Activated effector memory CD4-positive, alpha-beta T cell treated with anti-CD3 and anti-CD28 coated beads, Interleukin-2, amount 50 U/mL, for 16 hours (primary cell): ENCODE measurements around the gene CRYGB.
"Not testable (repeated sequence)": the region's sequence is repeated elsewhere in the genome, so short reads cannot be mapped to it uniquely, and the experiment has no call there.

ENCODE experiments used
- DNase-seq: peaks from one replicate; pipeline ENCODE4 v3.0.0-alpha.2; 2020

The CRYGB gene

GRCh38 chr2:208148803-208149202 is 2.8 kb upstream of the CRYGB start:
- no peak for DNase-seq

DNA sequence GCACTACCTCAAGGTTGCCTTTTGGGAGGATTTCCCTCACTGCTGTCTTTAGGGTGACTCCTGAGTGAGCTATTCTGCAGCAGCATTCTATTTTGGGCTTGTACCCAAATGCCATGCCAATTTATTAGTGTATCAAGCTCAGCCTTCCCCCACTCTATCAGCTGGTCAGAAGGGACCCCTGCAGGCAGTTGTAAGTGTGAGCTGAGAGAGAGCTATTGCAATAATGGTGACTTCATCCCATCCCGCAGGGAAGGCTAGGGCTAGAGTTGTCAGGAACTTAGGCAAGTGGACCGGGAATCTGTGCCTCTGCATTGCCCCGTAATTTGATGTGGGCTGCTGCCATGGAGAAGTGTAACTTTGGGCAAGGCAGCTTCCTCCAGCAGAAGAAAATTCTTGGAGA is 1.8 kb upstream of the CRYGB start:
- no peak for DNase-seq

- DNase-seq: no peak
These were observed 1.1 kb upstream of the CRYGB start for GRCh38 chr2:208147008-208147407.

DNA sequence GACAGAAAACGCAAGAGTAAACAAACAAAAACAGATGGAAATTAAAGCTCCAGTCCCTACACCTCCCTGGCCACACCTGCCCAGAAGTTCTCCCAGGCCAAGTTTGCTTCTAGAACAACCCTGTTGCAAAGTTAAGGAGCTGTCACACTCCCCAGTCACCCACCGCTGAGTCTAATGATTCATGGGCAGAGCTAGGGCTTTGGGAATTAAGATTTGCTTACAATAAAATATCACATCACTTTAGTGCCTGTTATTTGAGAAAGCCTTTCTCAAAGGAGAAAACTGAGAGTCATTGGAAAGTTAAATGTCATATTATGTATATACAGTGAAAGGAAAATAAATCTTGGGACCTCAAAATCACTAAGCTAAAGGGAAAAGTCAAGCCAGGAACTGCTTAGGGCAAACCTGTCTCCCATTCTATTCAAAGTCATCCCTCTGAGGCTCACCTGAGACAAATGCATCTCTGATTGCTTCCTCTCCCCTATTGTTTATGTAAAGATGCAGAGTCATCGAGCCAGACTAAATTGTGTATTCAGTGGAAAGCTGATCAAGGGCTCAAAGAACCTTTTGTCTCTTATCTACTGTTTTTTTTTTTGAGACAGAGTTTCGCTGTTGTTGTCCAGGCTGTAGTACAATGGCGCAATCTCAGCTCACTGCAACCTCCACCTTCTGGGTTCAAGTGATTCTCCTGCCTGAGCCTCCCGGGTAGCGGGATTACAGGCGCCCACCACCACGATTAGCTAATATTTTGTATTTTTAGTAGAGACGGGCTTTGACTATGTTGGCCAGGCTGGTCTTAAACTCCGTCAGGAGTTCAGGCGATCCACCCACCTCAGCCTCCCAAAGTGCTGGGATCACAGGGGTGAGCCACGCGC is 2.8 kb downstream of the CRYGB start:
- DNase-seq: no peak

DNA sequence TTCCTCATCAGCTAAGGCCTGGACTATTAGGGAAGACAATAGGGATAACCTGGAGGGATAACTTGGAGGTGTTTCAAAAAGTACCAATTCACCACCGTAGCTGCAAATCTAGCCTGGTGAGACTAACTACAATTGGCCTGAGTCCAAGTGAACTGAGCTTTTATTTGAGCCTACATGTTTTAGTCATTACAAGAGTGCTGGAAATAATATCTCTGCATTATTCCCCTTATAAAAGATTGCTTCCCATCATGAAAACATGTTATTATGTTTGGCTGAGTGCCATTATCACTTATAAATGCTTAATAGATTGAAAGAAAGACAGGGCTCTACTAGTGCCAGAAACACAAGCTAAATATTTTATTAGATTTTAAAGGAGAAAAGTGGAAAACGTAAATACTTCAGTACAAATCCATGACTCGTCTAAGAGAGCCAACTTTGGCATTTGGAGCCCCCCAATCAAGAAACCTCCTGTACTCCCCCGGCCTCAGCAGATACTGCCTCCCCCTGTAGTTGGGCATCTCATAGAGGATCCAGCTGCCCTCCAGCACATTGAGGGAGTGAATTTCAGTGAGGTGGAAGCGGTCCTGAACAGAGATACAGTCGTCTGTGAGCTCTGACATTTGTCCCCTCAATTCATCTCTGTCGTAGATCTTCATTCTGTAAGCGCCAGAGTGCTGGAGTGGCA is 3.6 kb downstream of the CRYGB start:
- DNase-seq: no peak

DNA sequence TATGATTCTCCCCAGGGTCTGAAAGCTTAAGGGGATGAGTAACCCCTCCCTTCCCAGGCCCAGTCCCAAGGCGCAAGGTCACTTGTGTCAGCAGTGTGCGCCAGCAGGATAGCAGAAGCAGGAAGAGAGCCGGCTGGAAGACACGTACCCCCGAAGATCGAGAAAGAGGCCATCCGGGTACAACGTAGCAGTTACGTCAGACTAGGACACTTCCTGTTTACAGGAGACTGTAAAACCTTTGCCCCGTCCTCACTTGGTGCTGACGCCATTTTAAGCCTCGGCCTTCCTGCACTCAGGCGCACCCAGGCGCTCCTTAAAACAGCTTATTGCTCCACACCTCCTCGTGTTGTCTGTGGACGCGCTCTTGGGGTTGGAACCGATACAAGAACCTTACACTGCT is 6.5 kb downstream of the CRYGB start:
- DNase-seq: no peak

DNA sequence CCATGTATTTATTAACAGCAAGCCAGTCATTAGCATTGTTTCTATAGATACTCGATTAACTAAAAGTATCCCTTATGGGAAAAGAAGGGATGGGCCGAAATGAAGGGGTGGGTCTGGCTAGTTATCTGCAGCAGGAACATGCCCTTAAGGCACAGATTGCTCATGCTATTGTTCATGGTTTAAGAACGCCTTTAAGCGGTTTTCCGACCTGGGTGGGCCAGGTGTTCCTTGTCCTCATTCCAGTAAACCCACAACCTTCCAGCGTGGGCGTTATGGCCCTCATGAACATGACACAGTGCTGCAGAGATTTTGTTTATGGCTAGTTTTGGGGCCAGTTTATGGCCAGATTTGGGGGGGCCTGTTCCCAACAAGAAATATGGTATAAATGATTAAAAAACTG is 7.6 kb downstream of the CRYGB start:
- DNase-seq: not testable (repeated sequence)

DNA sequence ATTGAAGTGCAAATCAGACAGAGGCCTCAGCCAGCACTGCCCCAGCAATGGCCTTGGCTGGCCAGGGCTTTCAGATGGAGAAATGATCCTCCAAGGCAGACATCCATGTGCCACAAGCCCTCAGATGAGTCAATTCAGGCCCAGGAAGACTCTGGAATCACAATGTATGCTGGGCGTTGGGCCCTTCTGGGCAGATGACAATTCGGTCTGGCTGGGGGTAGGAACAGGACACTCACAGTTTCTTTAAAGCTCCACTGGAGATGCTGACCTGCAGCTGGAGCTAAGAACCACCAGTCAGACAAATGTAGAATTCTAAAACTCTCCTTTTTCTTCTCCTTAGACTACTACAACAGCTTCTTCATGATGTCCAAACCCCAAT is 9.3 kb downstream of the CRYGB start:
- no peak for DNase-seq

- no peak for DNase-seq
These were observed 9.9 kb downstream of the CRYGB start for GRCh38 chr2:208135794-208136715.

GRCh38 chr2:208134928-208135586 is 10.9 kb downstream of the CRYGB start:
- no peak for DNase-seq

DNA sequence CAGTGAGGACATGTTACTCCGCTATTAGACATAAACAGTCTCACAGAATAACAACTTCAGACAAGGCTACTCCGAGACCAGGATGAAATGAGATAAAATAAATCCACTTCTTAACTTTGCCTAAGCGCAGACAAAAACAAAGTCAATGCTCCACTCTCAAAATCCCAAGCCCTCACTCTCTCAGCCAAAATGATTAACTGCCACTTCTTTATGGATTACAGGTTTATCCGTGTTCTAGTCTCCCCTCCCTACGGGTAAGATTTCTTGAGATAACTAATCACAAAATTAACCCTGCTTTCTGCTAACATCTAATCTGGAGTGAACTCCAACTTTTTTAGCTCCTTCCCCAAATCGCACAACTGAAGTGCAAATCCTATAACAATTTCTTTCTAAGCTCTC is 15.2 kb downstream of the CRYGB start:
- DNase-seq: no peak

DNA sequence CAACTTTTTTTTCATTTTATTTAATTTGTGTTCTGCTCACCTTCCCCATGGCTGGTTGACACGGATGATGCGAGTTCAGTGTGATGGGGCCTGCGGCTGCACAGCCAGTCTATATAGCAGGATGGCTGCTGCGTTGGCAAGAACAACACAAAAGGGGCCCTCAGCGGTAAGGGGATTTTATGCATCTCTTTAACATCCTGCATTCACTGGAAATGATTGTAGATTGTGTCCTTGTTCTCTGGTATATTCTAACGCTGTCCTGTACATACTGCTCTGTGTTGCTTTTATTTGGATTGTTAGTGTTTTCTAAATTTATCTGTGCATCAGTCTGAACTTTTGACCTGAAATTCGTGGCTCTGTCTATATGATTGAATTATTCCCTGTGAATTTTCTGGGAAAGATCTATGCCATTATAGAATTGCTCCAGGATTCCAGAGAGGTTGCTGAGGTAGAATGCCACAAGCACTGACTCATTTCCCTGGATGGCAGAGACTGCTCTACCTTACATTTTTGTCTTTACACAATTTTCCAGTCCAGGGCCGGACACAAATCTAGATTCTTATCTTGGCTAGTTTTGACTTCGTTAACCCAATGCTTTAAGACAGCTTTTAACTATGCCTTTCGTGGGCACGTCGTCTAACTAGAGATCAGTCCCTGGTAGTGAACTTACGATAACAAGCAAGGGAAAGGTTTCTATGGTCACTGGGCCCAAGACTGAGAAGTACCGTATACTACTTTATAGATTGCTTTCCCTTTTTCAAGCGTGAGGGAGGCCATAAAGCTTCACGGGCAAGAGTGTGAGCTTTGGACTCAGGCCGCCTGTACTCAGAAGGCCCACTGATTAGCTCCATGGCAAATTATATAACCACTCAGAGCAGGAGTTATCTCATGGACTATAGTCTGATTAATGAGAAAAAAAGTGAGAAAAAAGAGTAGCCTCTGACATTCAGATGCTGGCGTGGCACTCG is 15.9 kb downstream of the CRYGB start, which contains the start of gene CRYGC:
Gene CRYGC, minus strand, starts transcription at position 85 of the 968 bp plus-strand sequence. Its CDS starts 36 bp downstream, at position 49.
- no peak for DNase-seq

- DNase-seq: no peak
These were observed 17.8 kb downstream of the CRYGB start for GRCh38 chr2:208128136-208128535.

DNA sequence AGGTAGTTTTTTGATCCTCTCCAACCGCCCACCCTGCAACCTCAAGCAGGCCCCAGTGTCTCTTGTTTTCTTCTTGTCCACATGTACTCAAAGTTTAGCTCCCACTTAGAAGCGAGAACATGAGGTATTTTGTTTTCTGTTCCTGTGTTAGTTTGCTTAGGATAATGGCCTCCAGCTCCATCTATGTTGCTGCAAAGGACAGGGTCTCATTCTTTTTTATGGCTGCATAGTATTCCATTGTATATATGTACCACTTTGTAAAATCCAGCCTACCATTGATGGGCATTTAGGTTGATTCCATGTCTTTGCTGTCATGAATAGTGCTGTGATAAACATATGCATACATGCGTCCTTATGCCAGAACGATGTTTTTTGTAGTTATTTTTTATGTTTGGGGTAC is 18.9 kb downstream of the CRYGB start:
- no peak for DNase-seq

- DNase-seq: no peak
These were observed 20.7 kb downstream of the CRYGB start for GRCh38 chr2:208125251-208125650.

DNA sequence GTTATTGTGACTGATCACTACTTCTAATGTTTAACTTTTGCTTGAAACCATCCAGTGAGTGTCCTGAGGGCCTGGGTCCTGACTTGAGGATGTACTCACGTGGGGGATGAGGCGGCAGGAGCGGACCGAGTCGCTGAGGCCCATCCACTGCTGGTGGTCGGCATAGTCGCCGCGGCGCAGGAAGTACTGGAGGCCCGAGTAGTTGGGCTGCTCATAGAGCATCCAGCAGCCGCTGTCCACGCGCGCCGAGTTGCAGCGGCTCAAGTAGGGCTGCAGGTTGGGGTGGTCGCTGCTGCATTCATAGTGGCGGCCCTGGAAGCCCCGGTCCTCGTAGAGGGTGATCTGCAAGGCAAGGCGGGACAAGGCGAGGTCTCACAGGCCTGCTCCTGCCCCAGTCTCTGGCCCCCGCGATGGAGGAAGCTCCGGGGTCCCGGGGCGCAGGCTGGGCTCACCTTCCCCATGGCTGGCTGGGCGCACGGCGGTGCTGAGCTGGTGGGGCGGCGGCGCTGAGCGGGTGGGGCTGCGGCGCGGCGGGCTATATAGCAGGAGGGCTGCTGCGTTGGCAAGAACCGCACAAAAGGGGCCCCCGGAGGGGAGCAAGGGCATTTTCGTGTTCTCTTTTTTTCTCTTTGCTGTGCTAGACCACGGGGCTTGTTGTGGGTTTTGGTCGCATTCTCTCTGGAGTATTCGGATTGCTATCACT is 21.8 kb downstream of the CRYGB start, which contains the start of gene CRYGD:
Gene CRYGD, minus strand, starts transcription at position 512 of the 703 bp plus-strand sequence. Its CDS starts 51 bp downstream, at position 461.
- DNase-seq: not testable (repeated sequence)

DNA sequence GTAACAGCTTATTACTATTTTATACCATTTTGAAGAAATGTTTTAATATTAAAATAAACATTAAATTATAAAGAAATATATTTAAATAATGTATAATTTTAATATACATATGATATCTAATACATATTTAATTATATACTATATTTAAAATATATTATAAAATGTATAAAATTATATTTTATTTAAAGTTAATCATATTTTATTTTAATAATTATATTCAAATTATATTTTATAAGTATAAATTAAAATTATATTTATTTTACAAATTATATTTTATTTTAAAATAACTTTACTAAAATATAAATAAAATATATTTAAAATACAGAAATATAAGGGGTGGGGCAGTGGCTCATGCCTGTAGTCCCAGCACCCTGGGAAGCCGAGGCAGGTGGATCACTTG is 23.7 kb downstream of the CRYGB start:
- DNase-seq: no peak

DNA sequence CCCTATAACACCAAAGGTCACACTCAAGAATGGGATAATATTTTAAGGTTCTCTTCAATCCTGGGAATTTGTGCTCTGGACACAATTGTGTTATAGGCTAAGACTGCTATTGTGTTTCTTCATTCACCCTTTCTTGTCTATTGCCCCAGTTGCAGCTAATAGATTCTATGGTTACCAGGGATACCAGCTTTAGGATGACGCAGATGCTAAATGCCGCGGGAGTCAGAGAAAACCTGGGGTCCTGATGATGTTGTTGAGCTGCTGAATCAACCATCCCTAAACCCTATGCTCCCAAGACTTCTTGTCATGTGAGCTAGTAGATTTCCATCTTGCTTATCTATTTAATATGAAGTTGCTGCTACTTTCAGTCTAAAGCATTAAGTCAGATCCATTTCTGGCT is 27.0 kb downstream of the CRYGB start:
- no peak for DNase-seq

DNA sequence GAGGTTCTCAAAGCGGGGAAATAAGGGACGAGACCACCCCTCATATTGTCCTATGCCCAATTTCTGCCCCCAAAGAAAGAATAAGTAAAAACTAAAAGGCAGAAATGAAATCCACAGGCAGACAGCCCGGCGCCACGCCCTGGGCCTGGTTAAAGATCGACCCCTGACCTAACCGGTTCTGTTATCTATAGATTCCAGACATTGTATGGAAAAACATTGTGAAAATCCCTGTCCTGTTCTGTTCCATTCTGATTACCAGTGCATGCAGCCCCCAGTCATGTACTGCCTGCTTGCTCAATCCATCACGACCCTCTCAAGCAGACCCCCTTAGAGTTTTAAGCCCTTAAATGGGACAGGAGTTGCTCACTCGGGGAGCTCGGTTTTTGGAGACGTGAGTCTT is 28.6 kb downstream of the CRYGB start:
- not testable (repeated sequence) for DNase-seq

DNA sequence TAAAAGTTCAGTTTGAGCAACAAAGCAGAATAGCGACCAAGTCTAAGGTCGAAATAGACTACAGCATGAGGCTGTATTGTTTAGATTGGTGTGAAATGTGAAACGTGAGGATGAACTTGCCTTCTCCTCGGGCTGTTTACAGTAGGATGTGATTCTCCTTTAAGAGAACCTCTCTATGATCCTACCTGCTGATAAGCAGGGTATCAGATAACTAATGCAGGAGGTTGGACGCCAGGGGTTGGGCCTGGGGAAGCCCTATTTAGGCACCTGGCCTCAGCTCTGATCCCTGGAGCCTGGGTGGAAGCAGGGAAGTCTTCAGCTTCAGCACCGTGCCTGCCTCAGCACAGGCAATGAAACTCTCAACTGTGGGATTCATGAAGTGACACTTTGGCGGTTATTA is 33.0 kb downstream of the CRYGB start:
- no peak for DNase-seq
